IMR-90 (cell line): ENCODE measurements around the gene CAV2.
A peak's percentile ranks its signal among the peaks of the same experiment; 100 is the strongest.

ENCODE experiments used
- CEBPB ChIP-seq: IDR thresholded peaks from 2 replicates; pipeline ENCODE4 v1.6.1; 2012; ENCODE audit warnings: low read depth, low read length, improper control_type of control experiment
- CTCF ChIP-seq: conservative IDR thresholded peaks from 2 replicates; pipeline ENCODE4 v1.5.1; 2012; ENCODE audit warnings: mild to moderate bottlenecking, low read depth, low read length, improper control_type of control experiment
- FOS ChIP-seq: fragments of 150-350 bp; IDR thresholded peaks from 2 replicates; pipeline ENCODE4 v1.6.1; 2016; ENCODE audit warnings: low read depth, low read length
- MAFK ChIP-seq: IDR thresholded peaks from 2 replicates; pipeline ENCODE4 v1.6.1; 2012; ENCODE audit warnings: low read depth, low read length, improper control_type of control experiment
- MXI1 ChIP-seq: IDR thresholded peaks from 2 replicates; pipeline ENCODE4 v1.6.1; 2012; ENCODE audit warnings: low read depth, mild to moderate bottlenecking, low read length, moderate library complexity, borderline replicate concordance
- POLR2A ChIP-seq: IDR thresholded peaks from 2 replicates; pipeline ENCODE4 v1.6.1; 2012; ENCODE audit warnings: mild to moderate bottlenecking, low read depth, low read length
- RAD21 ChIP-seq: IDR thresholded peaks from 2 replicates; pipeline ENCODE4 v1.6.1; 2012; ENCODE audit warnings: low read length, improper control_type of control experiment
- RCOR1 ChIP-seq: IDR thresholded peaks from 2 replicates; pipeline ENCODE4 v1.6.1; 2012; ENCODE audit warnings: mild to moderate bottlenecking, low read length, improper control_type of control experiment; ENCODE audit not compliant: insufficient replicate concordance
- RFX5 ChIP-seq: IDR thresholded peaks from 2 replicates; pipeline ENCODE4 v1.8.0; 2012; ENCODE audit warnings: low read depth, mild to moderate bottlenecking, low read length, moderate library complexity
- SMC3 ChIP-seq: fragments of 150-350 bp; IDR thresholded peaks from 2 replicates; pipeline ENCODE4 v1.6.1; 2016; ENCODE audit warnings: low read depth, mild to moderate bottlenecking, antibody characterized with exemption, low read length, moderate library complexity
- USF2 ChIP-seq: fragments of 150-350 bp; IDR thresholded peaks from 2 replicates; pipeline ENCODE4 v1.6.1; 2017; ENCODE audit warnings: mild to moderate bottlenecking, antibody characterized with exemption, low read length, low read depth

- TF ChIP-seq CTCF (no peak), POLR2A (no peak), RAD21 (no peak), MXI1 (0 out of 2 replicates have a peak, but pooled peaks have one; percentile 51), RFX5 (no peak), RCOR1 (no peak), SMC3 (no peak), USF2 (no peak), MAFK (no peak), CEBPB (peak; percentile 84), FOS (peak; percentile 39; the same call in 1 of the 2 replicates)
These were observed 47.8 kb downstream of the CAV2 start for GRCh38 chr7:116547347-116547746.
